TTC549 (cell line): ENCODE results near the gene RALB.
"Not testable (repeated sequence)": the region's sequence is repeated elsewhere in the genome, so short reads cannot be mapped to it uniquely, and the experiment has no call there.

Source experiments
- FAIRE-seq: peaks from 2 replicates; lab custom pipeline; 2012; peaks lifted over from hg19 to GRCh38; lab: Jason Lieb, UNC

Gene RALB

DNA sequence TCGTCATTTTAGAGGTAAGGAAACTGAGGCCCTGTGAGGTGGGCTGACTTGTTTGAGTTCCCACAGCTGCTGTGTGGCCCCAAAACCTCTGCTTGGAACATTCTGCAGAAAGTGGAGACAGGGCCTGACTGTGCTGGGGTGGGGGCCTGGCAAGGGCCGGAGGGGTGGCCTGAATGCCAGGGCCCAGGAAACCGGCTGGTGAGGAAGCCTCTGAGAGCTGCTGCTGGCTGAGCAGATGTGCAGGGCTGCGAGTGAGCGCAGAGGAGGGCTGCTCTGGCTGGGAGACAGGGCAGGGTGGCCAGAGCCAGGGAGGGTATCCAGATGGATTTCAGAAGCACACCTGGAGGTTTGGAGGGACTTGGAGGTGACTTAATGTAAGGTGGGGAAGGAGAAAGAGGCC is 63.4 kb downstream of the RALB start:
- FAIRE-seq: no peak

DNA sequence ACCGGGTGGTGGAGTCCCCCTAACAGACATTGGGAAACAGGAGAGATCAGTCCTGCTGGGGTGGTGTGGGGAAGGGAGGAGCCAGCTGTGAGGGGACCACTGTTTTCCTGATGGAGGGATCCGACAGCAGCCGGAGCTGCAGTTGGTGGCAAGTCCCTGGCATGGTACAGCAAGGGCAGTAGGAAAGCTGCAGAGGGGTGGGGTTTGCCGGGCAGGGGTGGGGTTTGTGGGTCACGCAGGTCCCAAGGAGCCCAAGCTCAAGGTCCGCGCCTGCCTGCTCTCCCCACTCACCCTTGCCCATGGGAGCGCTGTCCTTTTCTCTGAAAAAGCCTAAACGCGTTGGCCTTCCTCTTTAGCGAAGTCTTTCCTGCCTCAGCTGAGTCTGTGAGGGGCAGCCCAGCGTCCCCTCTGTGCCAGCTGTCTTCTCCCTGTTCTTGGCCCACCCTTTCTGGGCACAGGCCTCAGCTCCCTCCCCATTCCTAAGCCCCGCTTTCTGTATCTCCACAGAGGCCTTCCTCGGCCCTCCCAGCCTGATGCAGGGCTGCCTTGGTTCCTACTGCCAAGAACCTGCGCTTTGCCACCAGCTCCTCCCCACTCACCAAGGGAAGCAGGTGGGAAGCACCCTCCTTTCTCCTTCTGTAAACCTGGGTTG is 64.0 kb downstream of the RALB start:
- FAIRE-seq: no peak

GRCh38 chr2:120317180-120317533 is 64.5 kb downstream of the RALB start:
- no peak for FAIRE-seq

DNA sequence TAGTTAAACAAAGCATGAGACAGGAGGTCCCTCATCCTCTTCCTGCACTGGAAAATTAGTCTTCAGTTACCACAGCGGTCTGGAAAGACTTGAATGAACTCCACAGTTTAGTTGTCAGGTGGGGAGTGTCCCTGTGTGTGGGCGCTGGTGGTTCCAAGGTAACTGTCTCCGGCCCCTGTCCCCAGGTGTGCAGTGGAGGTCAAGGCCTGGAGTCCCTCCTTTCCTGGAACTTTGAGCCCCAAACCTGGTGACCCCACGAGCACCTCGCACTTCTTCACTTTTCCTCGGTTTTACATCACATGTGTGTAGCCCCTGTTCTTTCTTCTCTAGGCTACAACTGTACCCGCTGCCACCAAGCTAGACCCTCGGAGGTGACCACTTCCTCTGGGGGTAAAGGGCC is 65.3 kb downstream of the RALB start:
- FAIRE-seq: no peak

- no peak for FAIRE-seq
These were observed 66.0 kb downstream of the RALB start for GRCh38 chr2:120318626-120319025.

DNA sequence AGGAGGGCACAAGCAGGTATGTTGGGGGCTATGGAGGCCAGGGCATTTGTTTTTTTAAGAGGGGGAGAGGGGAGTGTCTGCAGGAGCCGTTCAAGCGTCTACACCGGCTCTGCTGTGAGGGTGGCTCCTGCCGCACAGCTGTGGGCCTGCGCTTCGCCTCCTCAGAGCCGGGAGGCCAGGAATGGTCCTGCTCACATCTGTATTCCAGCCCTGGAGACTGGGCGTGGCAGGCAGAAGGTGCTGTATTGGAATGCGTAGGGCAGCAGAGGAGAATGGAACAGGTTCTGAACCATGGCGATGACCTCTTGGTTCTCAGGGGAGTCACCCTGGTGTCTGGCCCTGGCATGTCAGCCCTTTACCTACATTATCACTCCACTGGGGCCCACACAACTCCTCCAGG is 66.5 kb downstream of the RALB start:
- no peak for FAIRE-seq

DNA sequence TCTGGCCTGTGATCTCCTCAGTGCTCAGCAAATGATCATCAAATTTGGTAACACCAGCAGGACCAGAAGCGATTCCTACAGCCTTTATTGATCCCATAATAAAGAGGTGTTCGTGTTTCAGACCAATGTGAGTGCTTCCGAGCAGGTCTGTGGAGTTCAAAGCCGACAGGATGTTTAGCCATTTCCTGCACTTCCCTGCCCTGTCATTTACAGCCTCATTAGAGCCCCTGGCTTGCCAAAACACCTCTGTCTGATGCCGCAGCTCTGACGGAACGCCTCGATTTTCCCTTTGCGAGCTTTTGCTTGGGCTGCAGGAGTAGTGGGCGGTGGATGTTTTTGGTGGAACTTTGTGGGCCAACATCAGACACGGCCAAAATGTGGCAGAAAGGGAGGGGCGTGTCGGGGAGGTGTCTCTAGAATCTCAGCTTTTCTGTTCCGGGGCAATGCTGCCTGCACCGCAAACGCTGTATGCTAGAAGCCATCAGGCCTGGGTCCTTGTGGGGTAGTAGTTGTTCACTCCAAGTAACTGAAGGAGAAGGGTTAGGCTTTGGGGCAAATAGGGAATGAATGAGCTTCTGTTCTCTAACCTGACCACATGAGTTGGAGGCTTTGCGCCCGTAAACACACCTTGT is 67.2 kb downstream of the RALB start:
- FAIRE-seq: no peak

DNA sequence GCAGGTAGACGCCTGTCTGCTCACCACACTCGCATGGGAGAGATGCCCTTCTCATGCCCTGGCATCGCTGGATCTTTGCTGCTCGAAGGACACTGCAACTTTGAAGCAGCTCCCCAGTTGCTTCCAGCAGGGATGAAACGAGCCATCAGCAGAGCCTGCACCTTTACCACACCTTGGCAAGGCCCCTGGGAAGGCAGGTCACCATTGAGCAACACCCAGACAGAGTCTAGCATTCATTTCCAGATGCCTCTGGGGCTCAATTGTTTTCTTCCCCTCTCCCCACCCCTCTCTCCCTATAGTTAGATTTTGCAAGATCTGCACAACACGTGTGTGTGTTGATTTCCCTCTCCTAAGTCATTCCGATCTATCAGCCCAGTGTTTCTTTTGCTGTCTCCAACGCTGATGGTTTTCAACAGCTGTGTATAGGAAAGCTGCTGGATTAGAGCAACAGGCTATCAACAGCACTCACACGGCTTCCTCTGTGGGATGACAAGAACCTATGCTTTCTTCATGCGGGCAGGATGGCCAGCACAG is 67.7 kb downstream of the RALB start:
- FAIRE-seq: no peak

DNA sequence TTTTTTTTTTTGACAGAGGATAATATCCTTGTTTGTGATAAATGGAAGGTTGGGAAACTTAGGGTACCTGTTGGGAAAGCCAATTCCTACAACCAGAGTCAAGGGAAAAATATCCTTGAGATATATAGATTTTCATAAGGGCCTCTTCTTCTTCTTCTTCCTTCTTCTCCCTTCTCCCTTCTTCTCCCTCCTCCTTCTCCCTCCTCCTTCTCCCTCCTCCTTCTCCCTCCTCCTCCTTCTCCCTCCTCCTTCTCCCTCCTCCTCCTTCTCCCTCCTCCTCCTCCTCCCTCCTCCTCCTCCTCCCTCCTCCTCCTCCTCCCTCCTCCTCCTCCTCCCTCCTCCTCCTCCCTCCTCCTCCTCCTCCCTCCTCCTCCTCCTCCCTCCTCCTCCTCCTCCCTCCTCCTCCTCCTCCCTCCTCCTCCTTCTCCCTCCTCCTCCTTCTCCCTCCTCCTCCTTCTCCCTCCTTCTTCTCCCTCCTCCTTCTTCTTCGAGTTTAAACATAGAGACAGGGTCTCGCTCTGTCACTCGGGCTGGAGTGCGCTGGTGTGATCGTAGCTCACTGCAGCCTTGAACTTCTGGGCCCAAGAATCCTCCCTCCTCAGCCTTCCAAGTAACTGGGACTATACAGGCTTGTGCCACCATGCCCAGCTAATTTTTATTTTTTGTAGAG is 68.4 kb downstream of the RALB start:
- not testable (repeated sequence) for FAIRE-seq

DNA sequence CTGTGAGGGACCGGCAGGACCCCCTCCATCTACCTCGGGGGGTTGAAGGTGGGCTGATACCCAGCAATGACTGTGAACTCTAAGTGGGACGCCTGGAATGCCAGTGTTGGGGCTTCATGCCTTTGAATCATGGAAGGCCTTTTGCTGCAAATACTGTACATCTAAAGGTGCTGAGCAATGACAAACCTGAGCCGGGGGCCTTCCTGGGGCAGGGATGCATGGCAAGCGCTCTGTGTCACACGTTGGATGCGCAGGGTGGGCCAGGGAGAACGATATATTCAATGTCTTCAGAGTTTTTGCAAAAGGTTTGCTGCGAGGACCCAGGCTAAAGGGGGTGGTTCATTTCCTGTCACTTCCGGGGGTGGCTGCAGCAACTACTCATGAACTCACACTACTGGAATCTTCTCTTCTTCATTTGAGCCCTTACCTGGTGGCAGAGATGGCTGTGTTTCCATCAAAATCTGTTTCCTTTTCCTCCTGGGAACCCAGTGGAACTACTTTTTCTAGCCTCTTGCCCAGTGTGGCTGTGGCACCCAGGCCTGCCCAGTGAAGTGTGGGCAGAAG is 69.2 kb downstream of the RALB start:
- FAIRE-seq: no peak

GRCh38 chr2:120322329-120322728 is 69.7 kb downstream of the RALB start:
- no peak for FAIRE-seq

- FAIRE-seq: no peak
These were observed 70.6 kb downstream of the RALB start for GRCh38 chr2:120323214-120323613.

DNA sequence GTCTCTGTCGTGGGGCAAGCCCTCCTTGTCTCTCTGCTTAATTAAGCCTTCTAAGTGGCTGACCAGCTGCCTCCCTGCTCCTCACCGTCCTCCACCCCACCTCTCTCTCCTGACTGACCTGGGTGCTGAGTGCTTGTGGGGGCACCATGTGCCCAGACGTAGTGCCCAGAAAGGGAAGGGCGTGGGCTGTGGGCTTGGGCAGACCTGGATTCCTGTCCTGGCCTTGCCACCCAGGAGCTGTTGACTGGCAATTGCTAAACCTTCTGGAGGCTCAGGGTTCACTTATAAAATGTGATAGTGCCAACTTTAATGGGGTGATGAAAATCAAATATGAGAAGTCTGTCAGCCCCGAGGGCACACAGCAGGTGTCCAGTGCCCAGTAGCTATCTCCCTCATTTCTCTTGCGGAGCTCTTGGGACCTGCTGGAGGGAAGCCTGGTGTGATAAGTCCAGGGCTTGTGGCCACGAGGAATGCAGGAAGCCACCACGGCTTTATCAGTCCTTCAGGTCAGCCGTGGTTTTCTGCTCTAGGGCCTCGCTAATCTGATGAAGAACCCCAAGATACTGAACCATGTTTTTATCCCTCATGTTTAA is 71.3 kb downstream of the RALB start:
- no peak for FAIRE-seq

- no peak for FAIRE-seq
These were observed 72.3 kb downstream of the RALB start for GRCh38 chr2:120324933-120325332.

DNA sequence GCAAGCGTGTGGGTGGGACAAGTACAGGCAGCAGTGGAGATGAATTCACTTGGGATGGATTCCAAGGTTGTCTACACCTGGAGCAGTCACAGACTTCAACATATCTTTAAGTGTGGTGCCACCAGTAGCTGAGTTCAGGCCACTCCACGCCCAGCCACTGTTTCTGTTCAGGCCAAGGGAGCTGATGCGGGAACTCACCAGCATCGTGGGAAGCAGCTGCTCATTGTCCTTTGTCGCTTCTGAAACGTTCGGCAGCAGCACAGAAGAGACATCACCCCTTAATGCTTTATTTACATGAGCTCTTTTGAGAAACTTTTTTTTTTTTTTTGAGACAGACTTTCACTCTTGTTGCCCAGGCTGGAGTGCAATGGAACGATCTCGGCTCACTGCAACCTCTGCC is 73.4 kb downstream of the RALB start:
- FAIRE-seq: no peak

DNA sequence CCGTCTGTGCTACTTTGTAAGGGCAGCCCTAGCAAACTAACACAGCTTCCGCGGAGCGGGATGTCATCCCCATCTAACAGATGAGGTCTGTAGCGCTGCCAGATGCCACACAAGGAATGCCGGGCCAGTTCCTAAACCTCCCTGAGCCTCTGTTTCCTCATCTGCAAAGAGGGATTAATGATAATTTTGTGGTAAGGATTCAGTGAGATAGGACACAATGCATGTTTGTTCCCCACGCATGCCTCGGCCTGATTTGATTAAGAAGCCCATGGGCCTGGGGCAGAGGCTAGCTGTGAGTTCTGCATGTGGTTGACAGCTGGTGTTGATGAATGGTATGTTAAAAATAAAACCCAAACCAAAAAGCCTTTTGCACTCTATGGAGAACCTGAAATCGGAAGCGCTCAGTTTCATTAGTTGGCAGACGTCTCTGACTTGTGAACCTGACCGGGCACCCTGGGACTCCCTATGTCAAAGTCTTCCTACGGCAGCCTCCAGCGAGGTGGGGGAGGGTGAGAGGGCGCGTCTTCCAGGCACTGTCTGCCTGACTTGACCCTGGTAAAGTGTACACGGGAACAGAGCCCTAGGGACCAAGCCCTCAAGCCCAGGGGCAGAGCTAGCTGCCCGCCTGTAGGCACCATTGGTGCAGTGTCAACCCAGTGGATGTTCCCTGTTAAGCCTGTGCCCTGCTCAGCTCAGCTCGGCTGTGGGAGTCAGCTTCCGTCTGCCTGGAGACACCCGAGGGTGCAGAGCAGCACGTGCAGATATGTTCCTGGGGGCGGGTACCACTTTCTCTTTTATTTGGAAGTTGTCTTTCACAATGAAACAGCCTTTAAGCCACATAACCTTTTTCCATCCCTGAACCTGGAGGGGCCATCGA is 78.5 kb downstream of the RALB start:
- no peak for FAIRE-seq

DNA sequence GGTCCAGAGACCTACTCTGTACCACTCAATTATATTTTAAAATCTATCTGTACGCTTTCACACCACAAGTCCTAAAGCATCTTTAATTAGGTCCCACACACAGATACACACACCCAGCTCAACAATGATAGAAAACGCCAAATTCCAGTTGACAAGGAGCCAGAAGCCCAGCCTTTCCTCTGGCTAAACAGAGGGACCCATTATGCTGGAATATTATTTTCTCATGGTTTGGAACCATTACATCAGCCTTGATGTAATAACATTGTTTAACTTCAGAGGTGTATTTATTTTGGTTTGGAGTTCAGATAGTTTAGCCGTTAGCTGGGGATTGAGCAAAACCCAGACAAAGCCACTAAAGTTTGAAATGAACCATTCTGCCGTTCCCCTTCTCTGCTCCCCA is 79.3 kb downstream of the RALB start:
- FAIRE-seq: no peak

- FAIRE-seq: no peak
These were observed 79.7 kb downstream of the RALB start for GRCh38 chr2:120332384-120332783.

DNA sequence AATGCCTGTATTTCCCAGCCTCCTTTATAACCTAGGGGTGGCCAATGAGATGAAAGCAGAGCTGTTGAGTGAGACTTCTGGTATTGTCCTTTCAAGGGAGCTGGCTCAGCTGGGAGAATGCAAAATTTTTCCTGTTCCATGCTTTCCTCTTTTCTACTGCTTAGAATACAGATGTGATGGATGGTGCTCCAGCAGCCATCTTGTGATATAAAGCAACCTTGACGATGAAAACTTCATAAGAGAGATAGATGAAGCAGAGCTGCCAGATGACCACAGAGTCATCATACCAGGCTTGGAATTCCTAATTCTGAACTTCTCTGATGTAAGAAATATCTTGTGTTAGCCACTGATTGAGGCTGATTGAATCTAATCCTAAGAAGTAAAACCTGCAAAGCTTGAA is 81.4 kb downstream of the RALB start:
- no peak for FAIRE-seq

GRCh38 chr2:120336749-120337148 is 84.1 kb downstream of the RALB start:
- FAIRE-seq: no peak

- no peak for FAIRE-seq
These were observed 85.4 kb downstream of the RALB start for GRCh38 chr2:120338015-120338414.

GRCh38 chr2:120341977-120342376 is 89.3 kb downstream of the RALB start:
- FAIRE-seq: no peak
